ENCODE data around the gene ALG9.

DNA sequence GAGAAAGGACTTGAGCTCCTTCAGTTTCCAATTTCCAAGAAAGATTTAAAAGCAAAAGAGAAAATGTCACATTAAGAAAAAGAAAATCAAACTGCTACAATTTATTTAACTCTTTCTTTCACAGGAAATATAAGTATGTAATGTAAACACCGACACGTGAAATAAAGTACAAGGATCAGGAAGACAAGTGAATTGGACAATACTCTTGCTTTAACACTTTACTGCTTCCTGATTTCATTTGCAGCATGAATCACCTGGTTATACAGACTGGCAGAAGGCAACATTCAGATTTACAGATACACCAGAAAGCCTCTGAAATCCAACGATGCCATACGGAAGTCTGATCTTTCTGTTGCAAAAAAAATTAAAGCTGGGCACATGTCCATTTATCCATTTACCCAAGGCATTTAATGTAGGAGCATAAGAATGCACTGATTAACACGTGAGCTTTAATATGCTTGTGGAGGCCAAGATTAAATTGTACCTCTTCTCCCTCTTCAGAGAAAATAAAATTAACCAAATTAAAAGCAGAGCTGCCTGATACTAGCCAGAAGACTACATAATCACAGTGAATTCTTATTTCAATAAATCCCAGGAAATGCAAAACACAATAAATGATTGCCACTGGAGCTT, 89.2 kb downstream of the ALG9 start:
- TF ChIP-seq HDAC2 (IDR thresholded peaks at IDR 0.05) = no peak
- TF ChIP-seq, protein P1, sequence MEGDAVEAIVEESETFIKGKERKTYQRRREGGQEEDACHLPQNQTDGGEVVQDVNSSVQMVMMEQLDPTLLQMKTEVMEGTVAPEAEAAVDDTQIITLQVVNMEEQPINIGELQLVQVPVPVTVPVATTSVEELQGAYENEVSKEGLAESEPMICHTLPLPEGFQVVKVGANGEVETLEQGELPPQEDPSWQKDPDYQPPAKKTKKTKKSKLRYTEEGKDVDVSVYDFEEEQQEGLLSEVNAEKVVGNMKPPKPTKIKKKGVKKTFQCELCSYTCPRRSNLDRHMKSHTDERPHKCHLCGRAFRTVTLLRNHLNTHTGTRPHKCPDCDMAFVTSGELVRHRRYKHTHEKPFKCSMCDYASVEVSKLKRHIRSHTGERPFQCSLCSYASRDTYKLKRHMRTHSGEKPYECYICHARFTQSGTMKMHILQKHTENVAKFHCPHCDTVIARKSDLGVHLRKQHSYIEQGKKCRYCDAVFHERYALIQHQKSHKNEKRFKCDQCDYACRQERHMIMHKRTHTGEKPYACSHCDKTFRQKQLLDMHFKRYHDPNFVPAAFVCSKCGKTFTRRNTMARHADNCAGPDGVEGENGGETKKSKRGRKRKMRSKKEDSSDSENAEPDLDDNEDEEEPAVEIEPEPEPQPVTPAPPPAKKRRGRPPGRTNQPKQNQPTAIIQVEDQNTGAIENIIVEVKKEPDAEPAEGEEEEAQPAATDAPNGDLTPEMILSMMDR (IDR thresholded peaks at IDR 0.05) = no peak
- TF ChIP-seq JUNB (IDR thresholded peaks at IDR 0.05) = no peak
